Ectodermal cell (in vitro differentiated cells): Measurements from ENCODE around the gene ASTN1.

Experiments used
- H3K27ac ChIP-seq: 2 replicates; pipeline ENCODE4 v1.7.0; 2013; ENCODE audit warnings: mild to moderate bottlenecking, low read depth, low read length; ENCODE audit not compliant: insufficient read depth, poor library complexity, severe bottlenecking
- H3K27me3 ChIP-seq: 2 replicates; pipeline ENCODE4 v1.7.0; 2013; ENCODE audit warnings: mild to moderate bottlenecking, low read length; ENCODE audit not compliant: insufficient read depth, control insufficient read depth, poor library complexity, severe bottlenecking
- H3K36me3 ChIP-seq: one replicate; pipeline ENCODE4 v1.7.0; 2013; ENCODE audit warnings: low read length; ENCODE audit not compliant: control insufficient read depth, insufficient read depth
- H3K4me1 ChIP-seq: one replicate; pipeline ENCODE4 v1.7.0; 2013; ENCODE audit warnings: low read length; ENCODE audit not compliant: control insufficient read depth, insufficient read depth
- H3K4me3 ChIP-seq: 2 replicates; pipeline ENCODE4 v1.7.0; 2013; ENCODE audit warnings: low read depth, low read length, control low read depth; ENCODE audit not compliant: insufficient read depth
- H3K9me3 ChIP-seq: 2 replicates; pipeline ENCODE4 v1.7.0; 2013; ENCODE audit warnings: mild to moderate bottlenecking, low read length, moderate library complexity; ENCODE audit not compliant: control insufficient read depth
- WGBS, 2 experiments: methylation state at CpG; one replicate each; pipeline ENCODE4 v1.1.7; 2013; ENCODE audit warnings: missing lambda C conversion rate in 2 of 2; 5-methylcytosine and 5-hydroxymethylcytosine counted together

ASTN1 gene

DNA sequence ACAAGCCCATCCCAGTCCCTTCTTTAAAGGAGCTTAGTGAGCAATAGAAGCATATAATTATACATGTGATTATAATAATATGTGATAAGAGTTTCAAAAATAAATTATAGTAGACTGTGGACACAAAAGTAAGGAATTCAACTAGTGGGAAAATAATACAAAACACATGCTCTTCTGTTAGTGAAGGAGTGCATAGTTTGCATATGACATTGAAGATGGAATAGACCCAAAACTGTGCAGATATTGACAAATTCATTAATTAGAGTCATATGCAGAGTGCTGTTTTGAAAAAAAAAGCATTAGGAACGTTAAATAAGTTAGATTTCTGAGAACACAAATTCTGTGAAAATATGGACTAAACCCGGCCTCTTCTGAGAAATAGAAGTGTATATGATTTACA is 278.8 kb downstream of the ASTN1 start:
- H3K4me1 ChIP-seq: no peaks in the 10 kb centered on the region
- no peaks in the 10 kb centered on the region for H3K27me3 ChIP-seq
- H3K27ac ChIP-seq: no peak overlapping the region
- H3K9me3 ChIP-seq: no peaks in the 10 kb centered on the region
- WGBS, 2 experiments: 90 to 94% methylated on average over 2 of the region's 2 CpGs
- H3K4me3 ChIP-seq: no peak overlapping the region
- H3K36me3 ChIP-seq: no peaks in the 10 kb centered on the region

DNA sequence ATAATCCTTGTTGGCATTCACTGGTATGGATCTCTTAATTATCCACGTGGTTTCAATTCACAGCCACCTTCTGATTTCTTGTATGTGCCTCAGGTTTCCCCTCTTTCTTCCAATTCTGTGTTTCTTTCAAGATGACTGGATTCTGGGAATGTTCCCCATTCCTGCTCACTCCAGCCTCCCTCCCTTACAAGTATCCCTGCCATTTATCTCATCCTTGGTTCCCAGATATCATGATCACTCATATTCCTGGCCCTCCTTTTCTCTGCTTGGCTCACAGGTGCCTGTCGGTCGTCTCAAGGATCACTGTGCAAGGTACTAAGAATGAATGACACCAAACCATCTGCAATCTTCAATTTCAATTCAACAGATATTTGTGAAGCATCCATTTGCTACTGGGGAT is 279.2 kb downstream of the ASTN1 start:
- Histone ChIP-seq H3K27ac (no peak overlapping the region), H3K9me3 (no peaks in the 10 kb centered on the region), H3K36me3 (no peaks in the 10 kb centered on the region), H3K27me3 (no peaks in the 10 kb centered on the region), H3K4me3 (no peak overlapping the region), H3K4me1 (no peaks in the 10 kb centered on the region)
- WGBS, 2 experiments: 80 to 94% methylated on average over 3 of the region's 3 CpGs

DNA sequence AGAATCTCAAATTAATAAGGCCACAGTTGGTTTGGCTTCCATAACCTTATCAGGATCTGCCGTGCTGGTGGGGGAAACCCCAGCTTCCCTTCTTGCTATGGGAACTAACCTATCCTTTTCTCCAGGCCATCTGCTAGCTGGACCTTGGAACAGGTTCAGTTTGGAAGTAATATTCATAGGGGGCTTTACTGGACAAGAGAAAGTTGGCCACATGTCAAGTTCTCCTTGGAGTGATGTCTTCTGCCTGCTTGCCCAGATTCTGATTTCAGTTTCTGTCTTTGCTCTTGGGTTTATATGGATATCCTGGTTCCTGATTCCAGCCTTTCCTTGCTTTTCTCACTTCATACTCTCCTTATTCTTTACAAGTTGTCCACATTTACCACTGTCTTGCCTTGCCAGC is 279.6 kb downstream of the ASTN1 start:
- Histone ChIP-seq H3K4me1 (no peaks in the 10 kb centered on the region), H3K4me3 (no peak overlapping the region), H3K27ac (no peak overlapping the region), H3K36me3 (no peaks in the 10 kb centered on the region), H3K27me3 (no peaks in the 10 kb centered on the region), H3K9me3 (no peaks in the 10 kb centered on the region)
- 97 to 100% methylated on average over 1 of the region's 1 CpG for WGBS, 2 experiments

DNA sequence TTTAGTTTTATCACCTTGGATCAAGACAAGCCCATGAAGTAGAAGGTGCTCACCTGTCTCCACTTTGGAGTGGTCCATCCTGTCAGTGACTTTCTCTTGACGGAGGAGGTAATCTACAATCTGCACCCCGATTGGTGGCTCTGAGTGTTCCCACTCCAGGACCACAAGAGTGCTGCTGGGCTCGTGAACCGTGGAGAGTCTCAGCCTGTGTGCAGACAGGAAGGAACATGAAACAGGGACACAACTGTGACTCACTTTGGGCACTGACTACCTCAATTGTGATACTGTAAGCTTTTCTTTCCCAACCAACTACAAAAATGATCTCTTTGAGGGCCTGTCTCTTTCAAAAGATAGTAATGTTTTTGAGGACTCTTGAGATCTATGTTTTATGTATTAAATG is 280.2 kb downstream of the ASTN1 start:
- 92 to 95% methylated on average over 4 of the region's 4 CpGs for WGBS, 2 experiments

DNA sequence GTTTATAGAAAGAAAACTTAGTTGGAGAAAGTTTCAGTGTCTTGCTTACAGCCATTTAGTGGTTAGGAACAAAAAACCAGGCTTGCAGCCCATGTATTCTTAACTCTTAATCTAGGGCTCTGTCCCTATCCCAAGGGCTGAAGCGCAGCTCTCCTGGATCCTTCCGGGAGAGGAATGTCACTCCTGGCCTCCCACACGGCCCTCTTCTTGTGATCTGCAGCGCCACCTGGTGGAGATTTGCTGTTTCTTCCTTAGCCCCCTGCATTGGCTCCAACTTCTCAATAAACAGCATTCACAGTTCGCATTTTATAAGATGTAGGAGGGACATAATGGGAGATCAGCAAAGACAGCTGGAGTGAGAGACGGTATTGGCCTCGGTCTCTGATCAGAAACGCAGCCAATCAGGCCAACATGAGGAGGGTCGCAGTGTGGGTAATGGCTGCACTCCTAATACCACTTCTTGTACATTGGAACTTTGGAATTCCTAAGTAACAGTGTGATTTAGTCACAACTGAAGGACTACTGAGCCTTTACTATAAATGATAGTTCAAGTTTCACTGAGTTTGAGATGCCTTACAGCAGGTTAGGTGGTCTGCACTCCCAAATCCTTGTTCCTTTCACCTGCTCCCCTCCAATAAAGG is 283.4 kb downstream of the ASTN1 start:
- H3K4me1 ChIP-seq: no peaks in the 10 kb centered on the region
- no peak overlapping the region for H3K4me3 ChIP-seq
- no peaks in the 10 kb centered on the region for H3K36me3 ChIP-seq
- no peaks in the 10 kb centered on the region for H3K9me3 ChIP-seq
- H3K27me3 ChIP-seq: no peaks in the 10 kb centered on the region
- 21 to 22% methylated on average over 9 of the region's 9 CpGs for WGBS, 2 experiments
- no peak overlapping the region for H3K27ac ChIP-seq

More for the DNA sequence above, 280.2 kb downstream of the ASTN1 start:
- Histone ChIP-seq H3K27me3 (no peaks in the 10 kb centered on the region), H3K4me1 (no peaks in the 10 kb centered on the region), H3K27ac (no peak overlapping the region), H3K36me3 (no peaks in the 10 kb centered on the region), H3K9me3 (no peaks in the 10 kb centered on the region), H3K4me3 (no peak overlapping the region)

DNA sequence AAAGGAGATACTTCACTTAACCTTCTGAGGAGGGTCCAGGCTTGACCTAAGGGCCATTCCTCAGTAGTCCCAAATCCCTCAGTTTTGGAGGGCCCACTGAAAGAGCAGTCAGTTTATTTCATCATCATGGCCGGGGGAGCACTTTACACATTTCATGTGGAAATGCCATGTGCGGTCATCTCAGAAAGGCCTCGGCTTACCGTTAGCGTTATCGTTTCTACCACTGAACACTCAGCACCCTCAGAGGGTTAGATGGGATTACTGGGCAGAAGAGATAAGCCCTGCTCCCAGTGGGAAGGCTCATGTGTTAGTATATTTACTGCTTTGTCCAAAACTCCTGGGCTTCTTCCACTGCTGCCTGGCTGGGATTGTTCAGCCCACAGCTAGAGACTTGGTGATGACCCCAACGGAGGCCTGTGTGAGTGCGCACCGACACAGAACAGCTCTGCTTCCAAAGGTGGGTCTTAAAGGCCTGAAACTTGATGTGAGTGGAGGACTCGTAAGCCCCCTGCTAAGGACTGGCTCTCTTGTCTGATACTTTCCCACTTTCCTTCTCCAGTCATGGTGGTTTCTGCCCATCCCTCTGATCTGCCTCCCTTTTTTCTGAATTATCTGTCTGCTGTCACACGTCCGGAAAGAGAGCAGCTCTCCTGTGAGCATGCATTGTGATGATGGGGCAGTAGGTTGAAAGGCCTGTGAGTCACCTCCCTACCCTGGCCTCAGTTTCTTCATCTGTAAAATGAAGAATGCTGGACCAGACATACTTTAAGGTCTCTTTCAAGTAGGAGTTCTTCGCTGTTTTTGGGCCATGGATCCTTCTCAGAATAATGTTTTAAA is 284.5 kb downstream of the ASTN1 start:
- no peak overlapping the region for H3K4me3 ChIP-seq
- no peak overlapping the region for H3K27ac ChIP-seq
- H3K36me3 ChIP-seq: no peaks in the 10 kb centered on the region
- 97% methylated on average over 12 to 13 of the region's 13 CpGs for WGBS, 2 experiments
- no peaks in the 10 kb centered on the region for H3K4me1 ChIP-seq
- no peaks in the 10 kb centered on the region for H3K9me3 ChIP-seq
- H3K27me3 ChIP-seq: no peaks in the 10 kb centered on the region

DNA sequence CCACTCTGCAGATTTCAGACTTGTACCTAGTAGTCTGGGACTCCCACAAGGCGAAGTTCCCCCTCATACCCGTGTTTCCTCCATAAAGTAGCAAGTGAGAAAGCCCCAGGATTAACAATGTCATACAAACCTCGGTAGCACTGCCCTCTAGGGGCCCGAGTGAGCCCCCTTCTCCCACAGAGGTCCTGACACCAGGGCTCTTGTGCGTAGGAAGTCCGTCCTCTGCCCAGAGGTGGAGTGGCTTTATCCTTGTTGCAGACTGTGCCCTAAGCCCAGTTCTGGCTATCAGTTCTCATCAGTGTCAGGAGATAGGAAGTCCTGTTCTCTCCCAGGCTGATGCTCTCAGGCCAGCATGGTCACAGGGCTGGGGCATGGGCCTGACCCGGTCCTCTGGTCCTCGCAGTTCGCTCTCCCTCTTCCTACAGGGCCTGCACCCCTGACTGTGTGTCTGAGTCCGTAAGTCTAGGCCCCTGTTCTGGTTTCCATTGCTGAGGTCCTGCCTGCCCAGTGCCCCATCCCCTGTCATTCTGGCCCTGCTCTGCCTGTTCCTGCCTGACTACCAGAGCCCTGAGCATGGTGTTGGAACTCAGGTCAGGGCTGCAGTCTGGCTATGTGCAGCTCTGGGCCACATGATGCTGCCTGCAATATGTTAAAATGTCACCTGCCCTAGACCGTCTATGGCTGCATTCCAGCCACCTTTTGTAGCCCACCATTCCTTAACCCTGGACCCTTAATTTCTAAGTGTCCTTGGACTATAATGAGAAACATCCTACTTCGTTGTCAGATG is 285.6 kb downstream of the ASTN1 start:
- Histone ChIP-seq H3K4me3 (no peak overlapping the region), H3K27ac (no peak overlapping the region)
- 83% methylated on average over 12 of the region's 12 CpGs for WGBS, 2 experiments

DNA sequence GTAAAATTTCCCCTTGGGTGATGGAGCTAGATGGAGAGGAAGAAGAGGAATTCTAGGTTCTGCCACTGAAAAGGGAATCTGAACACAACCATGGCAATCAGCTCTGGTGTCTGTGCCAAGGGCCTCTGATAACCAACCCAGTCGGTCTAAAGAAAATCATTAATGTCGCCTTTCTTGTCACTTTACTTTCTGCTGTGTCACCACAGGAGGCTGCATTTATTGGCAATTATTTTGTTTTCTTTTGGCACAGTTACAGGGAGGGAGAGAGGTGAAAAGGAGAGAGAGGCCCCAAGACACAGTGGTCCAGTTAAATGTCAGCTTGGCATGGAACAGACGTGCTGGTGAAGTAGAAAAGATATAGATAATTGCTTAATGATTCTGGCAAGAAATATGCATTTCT is 287.0 kb downstream of the ASTN1 start:
- Histone ChIP-seq H3K27ac (no peak overlapping the region), H3K4me3 (no peak overlapping the region), H3K9me3 (no peaks in the 10 kb centered on the region), H3K4me1 (no peaks in the 10 kb centered on the region), H3K27me3 (no peaks in the 10 kb centered on the region), H3K36me3 (no peaks in the 10 kb centered on the region)
- WGBS, 2 experiments: 88 to 91% methylated on average over 3 of the region's 3 CpGs

More for the DNA sequence above, 285.6 kb downstream of the ASTN1 start:
- Histone ChIP-seq H3K27me3 (no peaks in the 10 kb centered on the region), H3K4me1 (no peaks in the 10 kb centered on the region), H3K36me3 (no peaks in the 10 kb centered on the region), H3K9me3 (no peaks in the 10 kb centered on the region)

DNA sequence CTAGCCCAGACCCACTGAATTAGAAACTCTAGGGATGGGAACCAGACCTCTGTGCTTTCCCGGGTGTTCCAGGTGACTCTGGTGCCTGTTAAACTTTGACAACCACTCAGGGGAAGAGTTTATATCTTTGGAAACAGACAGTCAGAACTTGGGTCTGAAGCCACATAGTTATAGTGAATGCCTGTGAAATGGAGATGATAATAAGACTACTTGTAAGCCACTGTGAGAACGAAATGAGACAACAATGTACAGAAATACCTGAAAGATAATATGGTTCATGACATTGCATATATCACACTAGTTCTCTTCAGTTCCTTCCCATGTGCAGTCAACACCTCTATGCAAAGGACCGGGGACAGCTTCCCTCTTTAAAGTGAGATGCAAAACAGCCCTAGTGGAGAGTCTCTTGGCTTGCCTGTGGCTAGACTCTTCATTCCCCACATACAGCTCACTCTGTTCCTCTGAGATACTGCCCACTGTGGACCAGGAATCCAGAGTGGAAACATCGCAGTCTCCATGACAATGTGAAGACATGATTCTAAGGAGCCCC is 287.5 kb downstream of the ASTN1 start:
- 96 to 98% methylated on average over 4 of the region's 4 CpGs for WGBS, 2 experiments

DNA sequence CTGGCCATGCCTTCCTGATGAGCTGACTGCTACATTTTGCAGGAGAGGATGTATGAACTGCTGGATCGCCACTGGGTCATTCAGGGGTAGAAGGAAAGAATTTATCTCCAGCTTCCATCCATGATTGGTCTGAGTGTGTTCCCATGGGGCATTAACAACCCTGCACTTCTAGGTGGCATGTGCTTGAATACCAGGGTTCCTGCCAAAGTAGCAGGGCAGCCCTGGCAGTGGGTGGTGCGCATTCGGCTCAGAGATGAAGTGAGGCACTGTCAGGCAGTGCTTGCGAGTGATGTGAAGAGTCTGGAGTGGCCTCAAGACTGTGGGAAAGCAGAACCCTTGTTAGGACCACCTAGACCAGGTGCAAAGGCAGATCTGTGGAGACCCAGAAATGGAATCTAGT is 294.9 kb downstream of the ASTN1 start:
- Histone ChIP-seq H3K27ac (no peak overlapping the region), H3K27me3 (no peaks in the 10 kb centered on the region), H3K9me3 (no peaks in the 10 kb centered on the region), H3K36me3 (no peaks in the 10 kb centered on the region), H3K4me3 (no peak overlapping the region), H3K4me1 (no peaks in the 10 kb centered on the region)
- 95 to 96% methylated on average over 4 of the region's 4 CpGs for WGBS, 2 experiments

More for the DNA sequence above, 287.5 kb downstream of the ASTN1 start:
- Histone ChIP-seq H3K27ac (no peak overlapping the region), H3K36me3 (no peaks in the 10 kb centered on the region), H3K9me3 (no peaks in the 10 kb centered on the region), H3K4me1 (no peaks in the 10 kb centered on the region), H3K27me3 (no peaks in the 10 kb centered on the region), H3K4me3 (no peak overlapping the region)
